ENCODE data around the gene CRYBG2. TPM values are rescaled to one million over a fixed set of nuclear protein-coding genes. Genes with fewer than 3 reads are reported as not detected.

Gene CRYBG2
- total RNA-seq, 2 donors from 2014 or later: 9.0 to 15.1 TPM

GRCh38 chr1:26359981-26360806 lies 6.3 kb upstream of the CRYBG2 start:
- Mint-ChIP-seq H3K27me3 (ENCODE audit: insufficient read depth) (peaks cover 73% of the 10 kb centered on the region), H3K4me3 (peak overlapping the region; percentile 62), H3K9me3 (no peaks in the 10 kb centered on the region), H3K36me3 (ENCODE audit: low read depth) (no peaks in the 10 kb centered on the region), H3K4me1 (peaks cover 17% of the 10 kb centered on the region), H3K27ac (no peak overlapping the region)
- TF ChIP-seq CTCF (conservative IDR thresholded peaks at IDR 0.05): no peak
- WGBS, 2 experiments (ENCODE audit: insufficient coverage in 1 of 2, insufficient read length in 1 of 2): 15 to 18% methylated on average over 29 to 67 of the region's 67 CpGs
- Histone ChIP-seq H3K27ac (ENCODE audit: low read depth, low read length) (no peak overlapping the region), H3K9me3 (ENCODE audit: control insufficient read depth, low read length) (no peaks in the 10 kb centered on the region), H3K36me3 (ENCODE audit: control insufficient read depth, insufficient read depth, low read length) (no peaks in the 10 kb centered on the region), H3K9ac (ENCODE audit: extremely low read depth, low read length, poor library complexity, severe bottlenecking) (no peak overlapping the region), H3K4me3 (ENCODE audit: low read length) (peak overlapping the region; percentile 67), H3K27me3 (ENCODE audit: control insufficient read depth, insufficient read depth, low read length, poor library complexity, severe bottlenecking) (peaks cover 44% of the 10 kb centered on the region), H3K4me1 (ENCODE audit: control insufficient read depth, insufficient read depth, low read length) (peaks cover 4% of the 10 kb centered on the region)
- DNase-seq: peak; percentile 88

- WGBS, 2 experiments (ENCODE audit: insufficient coverage in 1 of 2, insufficient read length in 1 of 2): 67 to 71% methylated on average over 13 to 15 of the region's 15 CpGs
- Histone ChIP-seq H3K9me3 (ENCODE audit: control insufficient read depth, low read length) (no peaks in the 10 kb centered on the region), H3K36me3 (ENCODE audit: control insufficient read depth, insufficient read depth, low read length) (no peaks in the 10 kb centered on the region), H3K27ac (ENCODE audit: low read depth, low read length) (no peak overlapping the region), H3K4me1 (ENCODE audit: control insufficient read depth, insufficient read depth, low read length) (peaks cover 4% of the 10 kb centered on the region), H3K9ac (ENCODE audit: extremely low read depth, low read length, poor library complexity, severe bottlenecking) (no peak overlapping the region), H3K27me3 (ENCODE audit: control insufficient read depth, insufficient read depth, low read length, poor library complexity, severe bottlenecking) (peaks cover 36% of the 10 kb centered on the region), H3K4me3 (ENCODE audit: low read length) (no peak overlapping the region)
- Mint-ChIP-seq H3K4me3 (peak overlapping the region; percentile 62), H3K27me3 (ENCODE audit: insufficient read depth) (peaks cover 60% of the 10 kb centered on the region), H3K4me1 (peaks cover 17% of the 10 kb centered on the region), H3K9me3 (no peaks in the 10 kb centered on the region), H3K36me3 (ENCODE audit: low read depth) (no peaks in the 10 kb centered on the region), H3K27ac (no peak overlapping the region)
- TF ChIP-seq CTCF (conservative IDR thresholded peaks at IDR 0.05): no peak
- DNase-seq: peak; percentile 79
Measured at GRCh38 chr1:26358411-26359384, 4.8 kb upstream of the CRYBG2 start.

GRCh38 chr1:26357121-26357602 lies 3.2 kb upstream of the CRYBG2 start:
- Mint-ChIP-seq H3K27ac (no peak overlapping the region), H3K4me1 (peaks cover 20% of the 10 kb centered on the region), H3K27me3 (ENCODE audit: insufficient read depth) (peaks cover 45% of the 10 kb centered on the region), H3K9me3 (no peaks in the 10 kb centered on the region), H3K36me3 (ENCODE audit: low read depth) (no peaks in the 10 kb centered on the region), H3K4me3 (no peak overlapping the region)
- H3K4me1 ChIP-seq (ENCODE audit: control insufficient read depth, insufficient read depth, low read length): peaks cover 4% of the 10 kb centered on the region
- H3K27ac ChIP-seq (ENCODE audit: low read depth, low read length): no peak overlapping the region
- H3K9ac ChIP-seq (ENCODE audit: extremely low read depth, low read length, poor library complexity, severe bottlenecking): no peak overlapping the region
- no peaks in the 10 kb centered on the region for H3K36me3 ChIP-seq (ENCODE audit: control insufficient read depth, insufficient read depth, low read length)
- H3K9me3 ChIP-seq (ENCODE audit: control insufficient read depth, low read length): no peaks in the 10 kb centered on the region
- no peak for DNase-seq
- WGBS, 2 experiments (ENCODE audit: insufficient coverage in 1 of 2, insufficient read length in 1 of 2): 86 to 87% methylated on average over 4 to 9 of the region's 10 CpGs
- peaks cover 32% of the 10 kb centered on the region for H3K27me3 ChIP-seq (ENCODE audit: control insufficient read depth, insufficient read depth, low read length, poor library complexity, severe bottlenecking)
- H3K4me3 ChIP-seq (ENCODE audit: low read length): no peak overlapping the region
- no peak for TF ChIP-seq CTCF (conservative IDR thresholded peaks at IDR 0.05)
